CD4-positive, alpha-beta T cell treated with Interleukin-17A for 4 hours (primary cell): Measurements from ENCODE around the gene CACNB1.

Experiments
- DNase-seq: peaks from one replicate; pipeline ENCODE4 v3.0.0-alpha.2; 2020; ENCODE audit warnings: mixed read lengths

CACNB1 gene

GRCh38 chr17:39225308-39225958 is 28.0 kb upstream of the CACNB1 start, which contains the start of gene STAC2:
Gene STAC2, minus strand, starts transcription at chr17:39225945. Its CDS starts 443 bp downstream, at chr17:39225502.
- DNase-seq, result no peak

GRCh38 chr17:39224778-39225307 is 27.4 kb upstream of the CACNB1 start:
- DNase-seq, result peak; percentile 24

GRCh38 chr17:39223907-39224777 is 26.7 kb upstream of the CACNB1 start:
- no peak for DNase-seq

GRCh38 chr17:39222866-39223834 is 25.7 kb upstream of the CACNB1 start:
- no peak for DNase-seq

GRCh38 chr17:39222151-39222550 is 24.7 kb upstream of the CACNB1 start:
- DNase-seq, result no peak

- no peak for DNase-seq
Observed at GRCh38 chr17:39221572-39221971, 24.1 kb upstream of the CACNB1 start.

GRCh38 chr17:39219647-39220154 is 22.2 kb upstream of the CACNB1 start:
- no peak for DNase-seq

GRCh38 chr17:39218906-39219305 is 21.4 kb upstream of the CACNB1 start:
- no peak for DNase-seq

GRCh38 chr17:39217734-39218369 is 20.4 kb upstream of the CACNB1 start:
- DNase-seq, result no peak

- no peak for DNase-seq
Observed at GRCh38 chr17:39213852-39214251, 16.4 kb upstream of the CACNB1 start.

GRCh38 chr17:39212841-39213480 is 15.5 kb upstream of the CACNB1 start:
- no peak for DNase-seq

GRCh38 chr17:39212195-39212810 is 14.8 kb upstream of the CACNB1 start:
- DNase-seq, result no peak

GRCh38 chr17:39210093-39210434 is 12.6 kb upstream of the CACNB1 start:
- DNase-seq, result no peak

GRCh38 chr17:39209317-39210092 is 12.0 kb upstream of the CACNB1 start:
- DNase-seq, result peak; percentile 79

GRCh38 chr17:39208893-39209292 is 11.4 kb upstream of the CACNB1 start:
- DNase-seq, result peak; percentile 29

- peak; percentile 45 for DNase-seq
Observed at GRCh38 chr17:39208136-39208535, 10.7 kb upstream of the CACNB1 start.

- DNase-seq, result no peak
Observed at GRCh38 chr17:39205112-39205526, 7.7 kb upstream of the CACNB1 start.

- no peak for DNase-seq
Observed at GRCh38 chr17:39204245-39204644, 6.8 kb upstream of the CACNB1 start.

GRCh38 chr17:39200957-39201510 is 3.6 kb upstream of the CACNB1 start:
- DNase-seq, result no peak
